HEK293 (cell line): Measurements from ENCODE around the gene GRK5.

Source experiments
- TCF7L2 ChIP-seq: IDR thresholded peaks from 2 replicates; pipeline ENCODE4 v1.6.1; 2011; ENCODE audit warnings: low read depth, mild to moderate bottlenecking, inconsistent platforms, low read length, moderate library complexity, borderline replicate concordance
- ZNF133 ChIP-seq: fragments of 450-650 bp; formaldehyde crosslinking; IDR thresholded peaks from 2 replicates; pipeline ENCODE4 v1.5.1; 2016; ENCODE audit warnings: missing biosample characterization, missing genetic modification characterization
- ZNF248 ChIP-seq: fragments of 450-650 bp; formaldehyde crosslinking; IDR thresholded peaks from 2 replicates; pipeline ENCODE4 v1.5.1; 2017; ENCODE audit warnings: missing biosample characterization, missing genetic modification characterization
- ZNF416 ChIP-seq: fragments of 450-650 bp; formaldehyde crosslinking; IDR thresholded peaks from 2 replicates; pipeline ENCODE4 v1.5.1; 2016; ENCODE audit warnings: missing biosample characterization, missing genetic modification characterization
- ZNF423 ChIP-seq: fragments of 450-650 bp; formaldehyde crosslinking; IDR thresholded peaks from 2 replicates; pipeline ENCODE4 v1.5.1; 2016; ENCODE audit warnings: missing biosample characterization, missing genetic modification characterization
- ZNF768 ChIP-seq: fragments of 450-650 bp; formaldehyde crosslinking; IDR thresholded peaks from 2 replicates; pipeline ENCODE4 v1.5.1; 2018; ENCODE audit warnings: missing biosample characterization, mild to moderate bottlenecking, missing genetic modification characterization
- ZSCAN16 ChIP-seq: fragments of 450-650 bp; formaldehyde crosslinking; IDR thresholded peaks from 2 replicates; pipeline ENCODE4 v1.5.1; 2016; ENCODE audit warnings: missing biosample characterization, missing genetic modification characterization
- TF ChIP-seq, protein P1 (sequence below): fragments of 450-650 bp; formaldehyde crosslinking; IDR thresholded peaks from 2 replicates; pipeline ENCODE4 v1.5.1; 2016; ENCODE audit warnings: missing biosample characterization, missing genetic modification characterization, low read depth
- TF ChIP-seq, protein P2 (sequence below): fragments of 450-650 bp; IDR thresholded peaks from 2 replicates; pipeline ENCODE4 v1.5.1; 2018; ENCODE audit warnings: missing biosample characterization, missing genetic modification characterization
- TF ChIP-seq, protein P3 (sequence below): fragments of 450-650 bp; formaldehyde crosslinking; IDR thresholded peaks from 2 replicates; pipeline ENCODE4 v1.5.1; 2016; ENCODE audit warnings: missing biosample characterization, missing genetic modification characterization
- TF ChIP-seq, protein P4 (sequence below): fragments of 450-650 bp; formaldehyde crosslinking; IDR thresholded peaks from 2 replicates; pipeline ENCODE4 v1.5.1; 2016; ENCODE audit warnings: missing biosample characterization, missing genetic modification characterization

DNA sequence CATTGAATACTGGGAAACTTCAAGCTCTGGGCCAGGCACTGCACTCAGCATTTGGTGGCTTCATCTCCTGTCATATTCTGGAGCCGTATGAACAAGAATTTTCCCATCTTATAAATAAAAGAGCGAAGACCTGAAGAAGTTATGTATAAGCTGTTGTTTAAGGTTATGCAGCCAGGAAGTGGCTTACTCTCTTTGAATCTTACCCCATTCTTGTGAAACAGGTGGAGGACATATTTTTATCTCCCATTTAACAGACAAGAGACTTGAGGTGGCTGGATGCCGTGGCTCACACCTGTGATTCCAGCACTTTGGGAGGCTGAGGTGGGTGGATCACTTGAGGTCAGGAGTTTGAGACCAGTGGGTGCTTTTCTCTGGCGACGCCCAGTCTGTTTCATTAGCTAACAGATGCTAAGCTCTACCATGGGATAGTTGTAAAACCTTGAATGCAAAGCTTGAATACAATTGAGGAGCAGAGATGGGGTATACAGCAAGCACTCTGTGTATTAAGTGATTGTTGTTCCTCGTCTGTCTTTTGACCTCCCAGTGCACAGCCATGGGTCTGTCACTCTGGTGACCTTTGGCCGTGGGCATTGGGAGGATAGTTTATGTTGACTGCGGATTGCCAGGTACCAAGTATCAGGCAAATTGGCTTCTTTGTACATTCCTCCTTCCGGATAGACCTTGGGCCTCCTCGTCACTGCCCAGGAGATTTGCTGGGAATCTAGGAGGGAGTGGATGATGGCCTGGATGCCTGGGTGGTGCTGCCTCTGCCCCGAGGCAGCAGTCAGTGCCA lies 85.8 kb downstream of the GRK5 start:
- TF ChIP-seq, protein P1, sequence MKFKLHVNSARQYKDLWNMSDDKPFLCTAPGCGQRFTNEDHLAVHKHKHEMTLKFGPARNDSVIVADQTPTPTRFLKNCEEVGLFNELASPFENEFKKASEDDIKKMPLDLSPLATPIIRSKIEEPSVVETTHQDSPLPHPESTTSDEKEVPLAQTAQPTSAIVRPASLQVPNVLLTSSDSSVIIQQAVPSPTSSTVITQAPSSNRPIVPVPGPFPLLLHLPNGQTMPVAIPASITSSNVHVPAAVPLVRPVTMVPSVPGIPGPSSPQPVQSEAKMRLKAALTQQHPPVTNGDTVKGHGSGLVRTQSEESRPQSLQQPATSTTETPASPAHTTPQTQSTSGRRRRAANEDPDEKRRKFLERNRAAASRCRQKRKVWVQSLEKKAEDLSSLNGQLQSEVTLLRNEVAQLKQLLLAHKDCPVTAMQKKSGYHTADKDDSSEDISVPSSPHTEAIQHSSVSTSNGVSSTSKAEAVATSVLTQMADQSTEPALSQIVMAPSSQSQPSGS, result no peak
- TF ChIP-seq ZNF248 (tag by site-specific recombination) (no peak), ZNF133 (tag by site-specific recombination) (no peak), ZSCAN16 (no peak), ZNF416 (tag by site-specific recombination) (no peak), ZNF768 (no peak), TCF7L2 (no peak), ZNF423 (tag by site-specific recombination) (no peak)
- TF ChIP-seq, protein P2, sequence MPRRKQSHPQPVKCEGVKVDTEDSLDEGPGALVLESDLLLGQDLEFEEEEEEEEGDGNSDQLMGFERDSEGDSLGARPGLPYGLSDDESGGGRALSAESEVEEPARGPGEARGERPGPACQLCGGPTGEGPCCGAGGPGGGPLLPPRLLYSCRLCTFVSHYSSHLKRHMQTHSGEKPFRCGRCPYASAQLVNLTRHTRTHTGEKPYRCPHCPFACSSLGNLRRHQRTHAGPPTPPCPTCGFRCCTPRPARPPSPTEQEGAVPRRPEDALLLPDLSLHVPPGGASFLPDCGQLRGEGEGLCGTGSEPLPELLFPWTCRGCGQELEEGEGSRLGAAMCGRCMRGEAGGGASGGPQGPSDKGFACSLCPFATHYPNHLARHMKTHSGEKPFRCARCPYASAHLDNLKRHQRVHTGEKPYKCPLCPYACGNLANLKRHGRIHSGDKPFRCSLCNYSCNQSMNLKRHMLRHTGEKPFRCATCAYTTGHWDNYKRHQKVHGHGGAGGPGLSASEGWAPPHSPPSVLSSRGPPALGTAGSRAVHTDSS (tag by site-specific recombination), result no peak
- TF ChIP-seq, protein P3, sequence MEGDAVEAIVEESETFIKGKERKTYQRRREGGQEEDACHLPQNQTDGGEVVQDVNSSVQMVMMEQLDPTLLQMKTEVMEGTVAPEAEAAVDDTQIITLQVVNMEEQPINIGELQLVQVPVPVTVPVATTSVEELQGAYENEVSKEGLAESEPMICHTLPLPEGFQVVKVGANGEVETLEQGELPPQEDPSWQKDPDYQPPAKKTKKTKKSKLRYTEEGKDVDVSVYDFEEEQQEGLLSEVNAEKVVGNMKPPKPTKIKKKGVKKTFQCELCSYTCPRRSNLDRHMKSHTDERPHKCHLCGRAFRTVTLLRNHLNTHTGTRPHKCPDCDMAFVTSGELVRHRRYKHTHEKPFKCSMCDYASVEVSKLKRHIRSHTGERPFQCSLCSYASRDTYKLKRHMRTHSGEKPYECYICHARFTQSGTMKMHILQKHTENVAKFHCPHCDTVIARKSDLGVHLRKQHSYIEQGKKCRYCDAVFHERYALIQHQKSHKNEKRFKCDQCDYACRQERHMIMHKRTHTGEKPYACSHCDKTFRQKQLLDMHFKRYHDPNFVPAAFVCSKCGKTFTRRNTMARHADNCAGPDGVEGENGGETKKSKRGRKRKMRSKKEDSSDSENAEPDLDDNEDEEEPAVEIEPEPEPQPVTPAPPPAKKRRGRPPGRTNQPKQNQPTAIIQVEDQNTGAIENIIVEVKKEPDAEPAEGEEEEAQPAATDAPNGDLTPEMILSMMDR (tag by site-specific recombination), result no peak
- TF ChIP-seq, protein P4, sequence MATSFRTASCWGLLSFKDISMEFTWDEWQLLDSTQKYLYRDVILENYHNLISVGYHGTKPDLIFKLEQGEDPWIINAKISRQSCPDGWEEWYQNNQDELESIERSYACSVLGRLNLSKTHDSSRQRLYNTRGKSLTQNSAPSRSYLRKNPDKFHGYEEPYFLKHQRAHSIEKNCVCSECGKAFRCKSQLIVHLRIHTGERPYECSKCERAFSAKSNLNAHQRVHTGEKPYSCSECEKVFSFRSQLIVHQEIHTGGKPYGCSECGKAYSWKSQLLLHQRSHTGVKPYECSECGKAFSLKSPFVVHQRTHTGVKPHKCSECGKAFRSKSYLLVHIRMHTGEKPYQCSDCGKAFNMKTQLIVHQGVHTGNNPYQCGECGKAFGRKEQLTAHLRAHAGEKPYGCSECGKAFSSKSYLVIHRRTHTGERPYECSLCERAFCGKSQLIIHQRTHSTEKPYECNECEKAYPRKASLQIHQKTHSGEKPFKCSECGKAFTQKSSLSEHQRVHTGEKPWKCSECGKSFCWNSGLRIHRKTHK (tag by site-specific recombination), result no peak
